CD14-positive monocyte (primary cell): ENCODE measurements around the gene PRSS22. TPM values are rescaled to one million over a fixed set of nuclear protein-coding genes. Genes with fewer than 3 reads are reported as not detected.

Experiments used
- DNase-seq, 3 donors: peaks; one replicate each; pipeline ENCODE4 v3.0.0-alpha.2; 2011 to 2022
- H2AFZ ChIP-seq: 2 replicates; pipeline ENCODE4 v1.6.0; 2012; ENCODE audit warnings: mild to moderate bottlenecking, low read depth, low read length, inconsistent platforms; ENCODE audit not compliant: insufficient read depth, poor library complexity, severe bottlenecking
- H3K27ac ChIP-seq, 2 donors: 1 replicate in 1 of 2; 2 replicates in 1 of 2; pipeline ENCODE4 v1.5.1; 2012 to 2013; ENCODE audit warnings: low read length in 2 of 2, control low read depth in 1 of 2, inconsistent platforms in 1 of 2, low read depth in 1 of 2, mild to moderate bottlenecking in 1 of 2
- H3K27me3 ChIP-seq, 2 donors: one replicate each; pipeline versions ENCODE4 v1.6.0 to v1.6.1; 2011 to 2013; ENCODE audit warnings: low read length in 2 of 2; ENCODE audit not compliant: control insufficient read depth in 2 of 2, insufficient read depth in 2 of 2
- H3K36me3 ChIP-seq, 2 donors: replicated peaks in 1 of 2; 1 replicate in 1 of 2; 2 replicates in 1 of 2; pipeline versions ENCODE4 v1.5.1 to v1.6.1; 2012 to 2013; ENCODE audit warnings: low read length in 2 of 2, control low read depth in 1 of 2, inconsistent platforms in 1 of 2, mild to moderate bottlenecking in 1 of 2; ENCODE audit not compliant: insufficient read depth in 2 of 2, control insufficient read depth in 1 of 2
- H3K4me1 ChIP-seq, 2 donors: 1 replicate in 1 of 2; 2 replicates in 1 of 2; pipeline versions ENCODE4 v1.5.1 to v1.6.1; 2012 to 2013; ENCODE audit warnings: low read length in 2 of 2, control low read depth in 1 of 2, inconsistent platforms in 1 of 2, mild to moderate bottlenecking in 1 of 2, moderate library complexity in 1 of 2; ENCODE audit not compliant: insufficient read depth in 2 of 2, control insufficient read depth in 1 of 2
- H3K4me2 ChIP-seq: replicated peaks from 2 replicates; pipeline ENCODE3; 2012; ENCODE audit warnings: low read length, moderate library complexity, mild to moderate bottlenecking; ENCODE audit not compliant: poor library complexity, severe bottlenecking; ENCODE audit errors: extremely low read depth
- H3K4me3 ChIP-seq, 3 experiments: fragments of 200-600 bp in 1 of 3; sonication (generic) in 1 of 3; replicated peaks in 1 of 3; 1 replicate in 2 of 3; 2 replicates in 1 of 3; pipeline ENCODE4 v1.5.1; 2011 to 2013; ENCODE audit warnings: low read length in 3 of 3, mild to moderate bottlenecking in 3 of 3, control low read depth in 2 of 3, low read depth in 2 of 3, inconsistent platforms in 1 of 3, moderate library complexity in 1 of 3
- H3K79me2 ChIP-seq: 2 replicates; pipeline ENCODE4 v1.6.0; 2012; ENCODE audit warnings: mild to moderate bottlenecking, control low read depth, inconsistent platforms, low read length, moderate library complexity; ENCODE audit not compliant: insufficient read depth
- H3K9ac ChIP-seq: 2 replicates; pipeline ENCODE4 v1.6.0; 2017; ENCODE audit warnings: low read length, mild to moderate bottlenecking; ENCODE audit not compliant: insufficient read depth, poor library complexity, severe bottlenecking
- H3K9me3 ChIP-seq, 2 donors: replicated peaks in 1 of 2; 1 replicate in 1 of 2; 2 replicates in 1 of 2; pipeline versions ENCODE4 v1.5.1 to v1.6.1; 2012 to 2013; ENCODE audit warnings: low read length in 2 of 2, control low read depth in 1 of 2; ENCODE audit not compliant: control insufficient read depth in 1 of 2, insufficient read depth in 1 of 2
- H4K20me1 ChIP-seq: 2 replicates; pipeline ENCODE4 v1.6.0; 2012; ENCODE audit warnings: mild to moderate bottlenecking, low read length, control low read depth, moderate library complexity; ENCODE audit not compliant: insufficient read depth
- H3K27ac Mint-ChIP-seq, 7 donors: one replicate each; pipeline ENCODE4 v1.8.0; 2020; ENCODE audit warnings: mild to moderate bottlenecking in 7 of 7, mixed read lengths in 7 of 7, moderate library complexity in 6 of 7, inconsistent platforms in 2 of 7
- H3K27me3 Mint-ChIP-seq, 3 donors: one replicate each; pipeline ENCODE4 v1.8.0; 2021 to 2022; ENCODE audit warnings: low read depth in 3 of 3, mild to moderate bottlenecking in 3 of 3, mixed read lengths in 3 of 3, moderate library complexity in 3 of 3, inconsistent platforms in 1 of 3
- H3K36me3 Mint-ChIP-seq, 2 donors: one replicate each; pipeline ENCODE4 v1.8.0; 2020; ENCODE audit warnings: mixed read lengths in 2 of 2, inconsistent platforms in 1 of 2, mild to moderate bottlenecking in 1 of 2
- H3K4me1 Mint-ChIP-seq: one replicate; pipeline ENCODE4 v1.8.0; 2020; ENCODE audit warnings: mild to moderate bottlenecking, mixed read lengths
- H3K4me3 Mint-ChIP-seq, 2 donors: one replicate each; pipeline ENCODE4 v1.8.0; 2020; ENCODE audit warnings: mild to moderate bottlenecking in 2 of 2, mixed read lengths in 2 of 2, moderate library complexity in 1 of 2
- H3K9me3 Mint-ChIP-seq, 7 donors: one replicate each; pipeline ENCODE4 v1.8.0; 2020 to 2022; ENCODE audit warnings: mixed read lengths in 7 of 7, mild to moderate bottlenecking in 6 of 7, moderate library complexity in 6 of 7, inconsistent platforms in 2 of 7
- CTCF ChIP-seq: fragments of 200-600 bp; IDR thresholded peaks from one replicate; pipeline ENCODE4 v1.8.0; 2022; ENCODE audit warnings: antibody characterized with exemption, mild to moderate bottlenecking
- WGBS: methylation state at CpG from one replicate; pipeline ENCODE4 v1.1.5; 2013; ENCODE audit warnings: missing lambda C conversion rate; ENCODE audit not compliant: insufficient coverage; 5-methylcytosine and 5-hydroxymethylcytosine counted together
- intact Hi-C, 2 donors: fragments of 100-400 bp; cut with micrococcal nuclease; formaldehyde crosslinking; loops; one replicate each; pipeline versions ENCODE4 v1.15.0 to v1.15.1; 2023
- polyA plus RNA-seq, 3 donors: library from polyadenylated mRNA; depleted of rRNA in 1 of 3; unstranded in 2 of 3; stranded (reverse) in 1 of 3; fragments of 300-500 nt in 2 of 3; fragments of >200 nt in 1 of 3; fragmentation: Illumina TruSeq in 2 of 3; gene quantifications; 1 replicate in 2 of 3; 2 replicates in 1 of 3; pipeline ENCODE4 v1.2.3, GENCODE V29; 2012 to 2021

The PRSS22 gene
- polyA plus RNA-seq, 3 donors: not detected

GRCh38 chr16:2867987-2868789 is 10.2 kb upstream of the PRSS22 start:
- peak; percentile 98 for TF ChIP-seq CTCF
- intact Hi-C loops: loop anchor here in 1 of 2 donors (1.0 kb wide), 1 partner anchor 29 kb away; no protein-coding TSS in a partner anchor
- H3K79me2 ChIP-seq: no peaks in the 10 kb centered on the region
- Mint-ChIP-seq H3K27me3 (peaks cover 5 to 8% (median 6%) of the 10 kb centered on the region in 3 donors), H3K4me1 (peaks cover 11% of the 10 kb centered on the region), H3K27ac (peak overlapping the region; percentile 95 to 96 (median 96)), H3K4me3 (peak overlapping the region; percentile 89 to 93), H3K9me3 (peaks cover 0 to 1% (median 0%) of the 10 kb centered on the region in 7 donors), H3K36me3 (no peaks in the 10 kb centered on the region)
- 0% methylated on average over 38 of the region's 45 CpGs for WGBS
- H3K27ac ChIP-seq: peak overlapping the region; percentile 88 to 90
- no peaks in the 10 kb centered on the region for H3K9me3 ChIP-seq
- peak overlapping the region; percentile 74 for H3K9ac ChIP-seq
- H3K4me2 ChIP-seq: peak overlapping the region; percentile 78
- no peaks in the 10 kb centered on the region for H3K36me3 ChIP-seq
- H4K20me1 ChIP-seq: no peaks in the 10 kb centered on the region
- peak overlapping the region; percentile 39 to 77 (median 64) for H3K4me3 ChIP-seq
- peak; percentile 89 to 97 (median 95) for DNase-seq
- H2AFZ ChIP-seq: peak overlapping the region; percentile 93
- H3K4me1 ChIP-seq: peaks cover 15% of the 10 kb centered on the region in 2 donors
- H3K27me3 ChIP-seq: no peaks in the 10 kb centered on the region

GRCh38 chr16:2867661-2867986 is 9.7 kb upstream of the PRSS22 start:
- Mint-ChIP-seq H3K9me3 (peaks cover 0 to 1% (median 0%) of the 10 kb centered on the region in 7 donors), H3K4me1 (peaks cover 7% of the 10 kb centered on the region), H3K27me3 (peaks cover 5 to 10% (median 6%) of the 10 kb centered on the region in 3 donors), H3K4me3 (peak overlapping the region; percentile 89 to 93), H3K36me3 (no peaks in the 10 kb centered on the region), H3K27ac (peak overlapping the region; percentile 95 to 96 (median 96))
- intact Hi-C loops: no loop called here
- DNase-seq: no peak
- Histone ChIP-seq H2AFZ (peak overlapping the region; percentile 93), H4K20me1 (no peaks in the 10 kb centered on the region), H3K27me3 (no peaks in the 10 kb centered on the region), H3K9ac (peak overlapping the region; percentile 74), H3K79me2 (no peaks in the 10 kb centered on the region), H3K9me3 (no peaks in the 10 kb centered on the region), H3K27ac (peak overlapping the region; percentile 88 to 90), H3K36me3 (no peaks in the 10 kb centered on the region), H3K4me3 (peak overlapping the region; percentile 39 to 77 (median 64)), H3K4me2 (peak overlapping the region; percentile 78), H3K4me1 (peaks cover 11 to 12% of the 10 kb centered on the region in 2 donors)
- WGBS: 40% methylated on average over 1 of the region's 8 CpGs
- TF ChIP-seq CTCF: no peak
